GM21515 (cell line): ENCODE data around the gene GRIFIN.

Experiments
- ATAC-seq: cut with Tn5 transposase; IDR thresholded peaks from one replicate; pipeline ENCODE4 v1.9.1; 2021; ENCODE audit not compliant: unreplicated experiment

The GRIFIN gene

GRCh38 chr7:2476298-2476697 lies at the start of gene GRIFIN:
Gene GRIFIN (minus strand): TSS chr7:2476398. CDS start chr7:2476383, 15 bp downstream.
- ATAC-seq = no peak

GRCh38 chr7:2524808-2525657 lies 48.8 kb upstream of the GRIFIN start:
- ATAC-seq = no peak

- no peak for ATAC-seq
Measured at GRCh38 chr7:2523941-2524807, 48.0 kb upstream of the GRIFIN start.

GRCh38 chr7:2523461-2523936 lies 47.3 kb upstream of the GRIFIN start:
- no peak for ATAC-seq

GRCh38 chr7:2522780-2523433 lies 46.7 kb upstream of the GRIFIN start:
- no peak for ATAC-seq

- no peak for ATAC-seq
Measured at GRCh38 chr7:2521952-2522591, 45.9 kb upstream of the GRIFIN start.

GRCh38 chr7:2521341-2521745 lies 45.1 kb upstream of the GRIFIN start:
- no peak for ATAC-seq

GRCh38 chr7:2520761-2521290 lies 44.6 kb upstream of the GRIFIN start:
- ATAC-seq = no peak

GRCh38 chr7:2520131-2520760 lies 44.0 kb upstream of the GRIFIN start:
- no peak for ATAC-seq

GRCh38 chr7:2519119-2519930 lies 43.1 kb upstream of the GRIFIN start, which contains the start of gene LFNG:
Gene LFNG (plus strand): TSS chr7:2519774. CDS start chr7:2519862, 88 bp downstream.
- ATAC-seq = peak; percentile 79

GRCh38 chr7:2518737-2519118 lies 42.5 kb upstream of the GRIFIN start:
- ATAC-seq = no peak

- ATAC-seq = no peak
Measured at GRCh38 chr7:2517678-2518507, 41.7 kb upstream of the GRIFIN start.

- no peak for ATAC-seq
Measured at GRCh38 chr7:2517026-2517425, 40.8 kb upstream of the GRIFIN start.

- no peak for ATAC-seq
Measured at GRCh38 chr7:2516194-2516555, 40.0 kb upstream of the GRIFIN start.

- ATAC-seq = no peak
Measured at GRCh38 chr7:2515424-2516193, 39.4 kb upstream of the GRIFIN start.

GRCh38 chr7:2514473-2515423 lies 38.5 kb upstream of the GRIFIN start:
- ATAC-seq = no peak
